GM20000 (cell line): Measurements from ENCODE around the gene CHST13.

ENCODE experiments used
- DNase-seq: peaks from one replicate; pipeline ENCODE4 v3.0.0; 2012; ENCODE audit warnings: low spot score
- CTCF ChIP-seq: IDR thresholded peaks from 2 replicates; pipeline ENCODE4 v1.5.1; 2012; ENCODE audit warnings: mild to moderate bottlenecking, control low read depth; ENCODE audit errors: extremely low read depth, missing control alignments

CHST13 gene

DNA sequence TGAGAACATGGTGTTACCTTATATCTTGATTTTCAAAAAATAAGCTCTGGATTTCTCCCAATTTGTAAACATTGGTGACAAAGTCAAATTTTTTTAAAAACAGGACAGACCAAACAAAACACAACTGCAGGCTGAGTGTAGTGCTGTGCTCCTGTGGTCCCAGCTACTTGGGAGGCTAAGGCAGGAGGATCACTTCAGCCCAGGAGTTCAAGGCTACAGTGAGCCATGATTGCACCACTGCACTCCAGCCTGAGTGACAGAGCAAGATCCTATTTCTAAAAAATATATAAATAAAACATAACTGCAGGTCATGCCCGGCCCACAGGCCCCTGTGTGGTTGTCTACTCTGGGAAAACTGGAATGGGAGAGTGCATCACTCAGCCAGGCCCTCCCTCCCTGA is 44.3 kb upstream of the CHST13 start:
- DNase-seq = no peak
- TF ChIP-seq CTCF = no peak

DNA sequence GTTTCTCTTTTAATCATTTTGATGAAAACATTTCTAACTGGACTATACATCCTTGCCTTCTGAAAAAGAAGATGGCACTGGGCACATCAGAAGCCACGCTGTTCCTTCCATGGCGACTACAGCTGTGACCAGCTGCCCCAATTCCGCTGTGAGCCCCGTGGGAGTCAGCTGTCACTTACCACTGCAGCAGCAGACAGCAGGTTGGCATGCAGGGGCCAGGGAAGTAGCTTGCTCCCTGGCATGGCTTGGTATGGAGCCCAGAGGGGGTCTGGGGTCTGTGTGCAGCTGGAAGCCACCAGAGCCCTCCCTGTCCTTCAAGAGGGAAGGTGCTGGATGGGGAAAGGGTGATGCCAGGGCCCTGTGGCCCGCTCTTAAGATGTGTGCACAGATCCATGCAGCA is 43.7 kb upstream of the CHST13 start:
- TF ChIP-seq CTCF = no peak
- no peak for DNase-seq

- DNase-seq = no peak
- no peak for TF ChIP-seq CTCF
Measured at GRCh38 chr3:126480861-126481260, 43.1 kb upstream of the CHST13 start.

DNA sequence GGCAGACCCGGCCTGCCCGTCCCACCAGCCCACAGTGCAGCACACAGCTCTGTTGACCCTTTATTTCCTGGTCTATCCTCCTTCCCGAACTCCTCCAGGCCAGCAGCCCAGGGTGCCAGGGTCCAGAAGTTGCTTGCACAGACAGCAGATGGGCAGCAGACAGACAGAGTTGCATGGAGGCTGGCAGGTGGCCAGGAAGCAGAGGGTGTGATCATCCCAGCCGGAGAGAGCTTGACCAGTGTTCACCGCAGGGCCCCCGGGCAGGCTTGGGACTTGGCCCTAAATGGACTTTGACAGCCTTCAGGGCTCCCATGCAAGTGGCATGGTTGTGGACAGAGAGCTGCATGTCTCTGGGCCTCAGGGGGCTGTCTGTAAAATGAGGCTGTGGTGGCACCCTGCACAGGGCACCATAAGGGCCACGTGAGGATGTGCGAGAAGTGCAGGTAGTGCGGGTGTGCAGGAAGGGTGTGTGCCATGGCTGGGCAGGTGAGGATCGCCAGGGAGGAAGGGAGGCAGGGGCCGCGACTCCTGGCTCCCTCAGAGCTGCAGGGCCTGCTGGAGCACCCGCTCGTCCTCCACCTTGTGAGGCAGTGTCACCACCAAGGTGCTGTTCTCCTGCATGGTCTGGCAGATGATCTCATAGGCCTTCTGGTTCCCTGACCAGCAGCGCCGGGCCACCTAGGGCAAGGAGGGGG is 42.0 kb upstream of the CHST13 start:
- TF ChIP-seq CTCF = no peak

GRCh38 chr3:126482503-126483255 is 41.3 kb upstream of the CHST13 start:
- TF ChIP-seq CTCF = no peak
- no peak for DNase-seq

More for the DNA sequence above, 42.0 kb upstream of the CHST13 start:
- DNase-seq = no peak

- DNase-seq = no peak
- no peak for TF ChIP-seq CTCF
Measured at GRCh38 chr3:126483321-126483761, 40.6 kb upstream of the CHST13 start.

DNA sequence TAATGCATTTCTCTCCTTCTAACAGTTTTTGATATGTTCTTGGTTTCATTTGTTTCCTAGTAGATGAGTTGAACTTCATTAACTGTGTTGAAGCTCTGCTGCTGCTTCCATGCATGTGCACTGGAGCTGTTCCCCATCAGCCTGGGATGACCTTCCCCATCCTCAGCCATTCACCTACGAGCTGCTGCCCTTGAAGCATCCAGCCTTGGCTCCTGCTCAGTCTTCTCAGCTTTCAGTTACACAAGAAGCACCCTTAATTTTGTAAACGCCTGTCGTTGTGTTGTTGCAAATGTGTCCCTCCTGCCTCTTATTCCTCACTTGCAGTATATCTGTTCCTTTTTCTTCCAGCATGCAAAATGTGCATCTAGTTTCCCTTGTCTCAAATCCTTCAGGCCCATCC is 39.8 kb upstream of the CHST13 start:
- no peak for DNase-seq
- no peak for TF ChIP-seq CTCF
